Measurements from ENCODE around the gene FRMPD4.

The FRMPD4 gene

DNA sequence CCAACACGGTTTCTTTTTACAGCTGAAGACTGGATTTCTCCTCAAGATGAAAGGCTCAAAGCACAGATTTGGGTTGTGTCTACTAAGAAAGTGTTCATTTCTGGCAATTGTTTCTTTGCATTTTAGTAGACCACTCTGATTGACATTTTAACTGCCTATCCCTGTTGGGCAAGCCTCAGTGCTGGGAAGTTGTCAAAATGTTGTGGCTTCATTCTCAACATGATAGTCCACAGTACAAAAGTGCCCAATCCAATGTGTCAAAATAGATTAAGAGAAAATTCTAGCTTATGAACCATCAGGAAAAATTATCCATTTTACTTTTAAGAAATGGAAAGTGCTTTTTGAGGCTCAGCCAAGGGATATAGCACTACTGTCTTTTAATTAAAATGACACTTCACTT, 329.0 kb downstream of the FRMPD4 start:
- in situ Hi-C loops (cut with MboI; ENCODE audit: low sequenced_read_pairs, unreplicated experiment) = no loop called here
- TF ChIP-seq, protein P1, sequence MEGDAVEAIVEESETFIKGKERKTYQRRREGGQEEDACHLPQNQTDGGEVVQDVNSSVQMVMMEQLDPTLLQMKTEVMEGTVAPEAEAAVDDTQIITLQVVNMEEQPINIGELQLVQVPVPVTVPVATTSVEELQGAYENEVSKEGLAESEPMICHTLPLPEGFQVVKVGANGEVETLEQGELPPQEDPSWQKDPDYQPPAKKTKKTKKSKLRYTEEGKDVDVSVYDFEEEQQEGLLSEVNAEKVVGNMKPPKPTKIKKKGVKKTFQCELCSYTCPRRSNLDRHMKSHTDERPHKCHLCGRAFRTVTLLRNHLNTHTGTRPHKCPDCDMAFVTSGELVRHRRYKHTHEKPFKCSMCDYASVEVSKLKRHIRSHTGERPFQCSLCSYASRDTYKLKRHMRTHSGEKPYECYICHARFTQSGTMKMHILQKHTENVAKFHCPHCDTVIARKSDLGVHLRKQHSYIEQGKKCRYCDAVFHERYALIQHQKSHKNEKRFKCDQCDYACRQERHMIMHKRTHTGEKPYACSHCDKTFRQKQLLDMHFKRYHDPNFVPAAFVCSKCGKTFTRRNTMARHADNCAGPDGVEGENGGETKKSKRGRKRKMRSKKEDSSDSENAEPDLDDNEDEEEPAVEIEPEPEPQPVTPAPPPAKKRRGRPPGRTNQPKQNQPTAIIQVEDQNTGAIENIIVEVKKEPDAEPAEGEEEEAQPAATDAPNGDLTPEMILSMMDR (IDR thresholded peaks at IDR 0.05; ENCODE audit: borderline replicate concordance, control extremely low read depth, extremely low read depth, insufficient read depth, missing control alignments) = no peak
- no peak for DNase-seq (ENCODE audit: low spot score)

DNA sequence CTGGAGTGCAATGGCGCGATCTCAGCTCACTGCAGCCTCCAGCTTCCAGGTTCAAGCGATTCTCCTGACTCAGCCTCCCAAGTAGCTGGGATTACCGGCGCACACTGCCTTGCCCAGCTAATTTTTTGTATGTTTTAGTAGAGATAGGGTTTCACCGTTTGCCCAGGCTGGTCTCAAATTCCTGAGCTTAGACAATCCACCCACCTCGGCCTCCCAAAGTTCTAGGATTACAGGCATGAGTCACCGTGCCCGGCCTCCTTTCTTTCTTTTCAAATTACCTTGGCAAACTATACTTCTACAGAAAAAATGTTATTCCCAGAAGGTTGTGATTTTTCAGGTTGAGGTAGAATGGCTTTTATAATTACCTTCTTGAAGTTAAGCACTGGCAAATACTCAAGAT, 331.0 kb downstream of the FRMPD4 start:
- TF ChIP-seq, protein P1 (IDR thresholded peaks at IDR 0.05; ENCODE audit: borderline replicate concordance, control extremely low read depth, extremely low read depth, insufficient read depth, missing control alignments) = no peak
- in situ Hi-C loops (cut with MboI; ENCODE audit: low sequenced_read_pairs, unreplicated experiment) = no loop called here
- no peak for DNase-seq (ENCODE audit: low spot score)

DNA sequence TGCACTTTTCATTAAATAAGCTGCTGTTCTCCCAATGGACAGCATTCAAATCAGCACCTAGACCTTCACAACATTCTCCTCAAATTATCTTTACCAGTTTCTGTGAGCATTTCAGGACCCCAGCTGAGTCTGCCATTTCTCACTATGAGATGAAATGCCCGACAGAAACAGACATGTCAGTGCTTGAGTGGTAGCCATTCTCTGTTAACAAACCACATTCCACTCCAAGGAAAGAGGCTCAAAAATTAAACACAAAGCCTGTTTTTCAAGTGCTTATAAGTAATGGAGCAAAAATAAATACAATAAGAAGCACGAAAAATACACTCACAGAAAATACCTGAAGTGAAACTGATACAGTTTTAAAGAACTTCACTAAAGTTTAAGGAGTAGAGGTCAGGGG, 332.8 kb downstream of the FRMPD4 start:
- TF ChIP-seq, protein P1 (IDR thresholded peaks at IDR 0.05; ENCODE audit: borderline replicate concordance, control extremely low read depth, extremely low read depth, insufficient read depth, missing control alignments) = no peak
- DNase-seq (ENCODE audit: low spot score) = no peak
- in situ Hi-C loops (cut with MboI; ENCODE audit: low sequenced_read_pairs, unreplicated experiment) = no loop called here

DNA sequence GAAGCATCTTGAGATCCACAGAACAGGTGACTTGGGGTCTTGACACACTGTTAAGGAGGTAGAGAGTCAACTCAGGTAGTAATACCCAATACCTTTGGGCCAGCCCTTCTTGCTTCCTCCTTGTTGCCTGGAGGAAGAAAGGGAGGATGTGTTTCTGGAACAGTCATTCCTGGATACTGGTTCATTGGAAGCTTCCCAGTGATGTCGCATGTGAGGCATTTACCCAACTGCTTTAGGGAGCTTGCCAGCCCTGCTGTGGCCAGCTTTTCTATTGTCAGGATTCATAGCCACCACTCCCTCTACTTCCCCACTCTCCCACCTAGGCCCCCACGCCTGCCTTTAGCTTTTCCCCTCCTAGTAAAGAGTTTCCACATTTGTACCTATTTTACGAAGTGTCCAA, 342.7 kb downstream of the FRMPD4 start:
- no peak for DNase-seq (ENCODE audit: low spot score)
- TF ChIP-seq, protein P1 (IDR thresholded peaks at IDR 0.05; ENCODE audit: borderline replicate concordance, control extremely low read depth, extremely low read depth, insufficient read depth, missing control alignments) = no peak
- in situ Hi-C loops (cut with MboI; ENCODE audit: low sequenced_read_pairs, unreplicated experiment) = no loop called here

DNA sequence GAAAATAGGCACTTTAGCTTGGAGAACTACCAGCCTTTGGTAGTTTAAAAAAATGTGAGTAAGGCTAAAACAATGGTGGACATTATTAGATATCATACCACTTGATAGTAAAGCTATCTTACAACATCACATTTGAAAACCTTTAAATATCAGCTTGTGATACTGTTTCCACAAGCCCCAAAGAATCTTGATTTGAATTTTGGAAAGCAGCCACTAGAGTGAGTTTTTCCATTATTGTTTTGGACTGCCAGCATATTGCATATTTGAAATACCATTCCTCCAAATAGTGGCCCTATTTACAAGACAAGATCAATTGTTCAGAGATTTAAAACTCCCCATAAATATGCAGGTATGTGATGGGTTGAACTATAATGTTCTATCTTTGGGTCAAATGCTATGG, 349.9 kb downstream of the FRMPD4 start:
- in situ Hi-C loops (cut with MboI; ENCODE audit: low sequenced_read_pairs, unreplicated experiment) = no loop called here
- DNase-seq (ENCODE audit: low spot score) = no peak
- TF ChIP-seq, protein P1 (IDR thresholded peaks at IDR 0.05; ENCODE audit: borderline replicate concordance, control extremely low read depth, extremely low read depth, insufficient read depth, missing control alignments) = no peak

DNA sequence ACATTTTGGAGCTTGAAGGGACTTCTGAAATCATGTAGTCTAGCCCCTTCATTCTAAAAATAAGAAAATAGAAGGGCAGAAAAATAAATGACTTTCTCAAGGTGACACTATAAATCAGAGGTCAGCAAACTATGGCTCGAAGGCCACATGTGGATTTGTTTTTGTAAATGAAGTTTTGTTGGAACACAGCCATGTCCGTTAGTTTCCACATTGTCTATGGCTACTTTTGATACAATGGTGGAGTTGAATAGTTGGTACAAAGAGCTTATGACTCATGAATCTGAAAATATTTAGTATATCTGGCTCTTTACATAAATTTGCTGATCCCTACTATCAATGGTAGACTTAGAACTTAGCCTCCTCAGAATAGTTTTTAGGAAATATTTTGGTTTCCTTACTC, 350.5 kb downstream of the FRMPD4 start:
- TF ChIP-seq, protein P1 (IDR thresholded peaks at IDR 0.05; ENCODE audit: borderline replicate concordance, control extremely low read depth, extremely low read depth, insufficient read depth, missing control alignments) = no peak
- in situ Hi-C loops (cut with MboI; ENCODE audit: low sequenced_read_pairs, unreplicated experiment) = no loop called here
- DNase-seq (ENCODE audit: low spot score) = no peak

DNA sequence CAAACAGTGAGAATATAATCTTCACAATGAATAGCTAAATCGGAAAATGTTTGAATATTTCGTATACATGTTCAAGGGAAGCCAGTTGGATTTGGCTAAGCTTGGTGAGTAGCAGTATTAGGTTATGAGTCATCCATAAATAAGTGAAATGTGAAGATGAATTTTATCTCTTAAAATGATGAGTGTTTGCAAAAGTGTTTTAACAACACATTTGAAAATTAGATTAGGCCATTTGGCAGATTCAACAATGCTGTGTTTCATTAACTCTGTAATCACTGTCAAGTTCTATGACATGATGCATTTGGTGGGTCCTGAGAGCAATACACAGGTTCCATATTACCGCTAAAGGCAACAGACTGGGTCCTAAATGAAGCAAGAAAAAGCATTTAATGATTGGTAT, 351.1 kb downstream of the FRMPD4 start:
- TF ChIP-seq, protein P1 (IDR thresholded peaks at IDR 0.05; ENCODE audit: borderline replicate concordance, control extremely low read depth, extremely low read depth, insufficient read depth, missing control alignments) = no peak
- DNase-seq (ENCODE audit: low spot score) = no peak
- in situ Hi-C loops (cut with MboI; ENCODE audit: low sequenced_read_pairs, unreplicated experiment) = no loop called here
